NT2/D1 (cell line): Measurements from ENCODE around the gene CHST9.

ENCODE experiments used
- YY1 ChIP-seq: IDR thresholded peaks from 2 replicates; pipeline ENCODE4 v1.6.1; 2011; ENCODE audit not compliant: insufficient read length, insufficient read depth
- ZNF274 ChIP-seq: IDR thresholded peaks from 2 replicates; pipeline ENCODE4 v1.6.1; 2011; ENCODE audit warnings: mild to moderate bottlenecking, low read depth, low read length

DNA sequence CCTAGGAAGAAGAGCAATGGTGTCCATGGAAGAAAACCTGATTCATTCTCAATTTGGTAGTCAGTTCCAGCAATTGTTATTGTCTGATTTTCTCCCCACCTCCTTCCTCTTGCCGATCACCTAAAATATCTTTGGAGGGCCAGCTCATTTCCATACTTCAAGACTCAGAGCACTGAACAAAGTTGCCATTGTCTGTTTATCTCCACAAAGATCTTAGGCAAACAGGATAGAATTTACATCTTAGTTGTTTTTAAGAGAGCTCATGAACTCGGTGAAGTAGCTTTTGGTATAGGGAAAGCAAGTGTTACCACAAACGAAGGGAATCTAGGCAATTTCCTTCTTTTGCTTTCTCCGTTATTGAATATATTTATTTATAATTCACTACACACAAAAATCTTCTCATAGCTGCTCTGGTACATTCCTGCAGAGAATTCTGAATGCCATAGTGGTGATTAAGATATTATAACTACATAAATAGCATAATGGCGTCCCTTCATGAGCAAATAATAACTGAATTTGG lies 41.5 kb upstream of the CHST9 start:
- TF ChIP-seq YY1, result no peak
- no peak for TF ChIP-seq ZNF274
